OCI-LY7 (cell line): ENCODE results near the gene TEX101.

Experiments used
- CTCF ChIP-seq: fragments of 200-600 bp; sonication (generic); conservative IDR thresholded peaks from 2 replicates; pipeline ENCODE4 v1.5.1; 2014; ENCODE audit warnings: mild to moderate bottlenecking, antibody characterized with exemption, low read length, moderate library complexity, mixed read lengths
- EZH2phosphoT487 ChIP-seq: fragments of 200-600 bp; sonication (generic); IDR thresholded peaks from 2 replicates; pipeline ENCODE4 v1.6.1; 2018; ENCODE audit warnings: low read depth, borderline replicate concordance, mild to moderate bottlenecking, mixed run types, antibody characterized with exemption, low read length, moderate library complexity, mixed read lengths

- TF ChIP-seq CTCF: no peak
- TF ChIP-seq EZH2phosphoT487: no peak
These were observed 48.2 kb downstream of the TEX101 start for GRCh38 chr19:43462785-43463380.
